GM19035 (cell line): Measurements from ENCODE around the gene ADAM10.

Source experiments
- ATAC-seq: cut with Tn5 transposase; IDR thresholded peaks from one replicate; pipeline ENCODE4 v1.9.1; 2021; ENCODE audit not compliant: unreplicated experiment

ADAM10 gene

GRCh38 chr15:58755956-58756355 lies 6.4 kb upstream of the ADAM10 start:
- ATAC-seq = no peak

- no peak for ATAC-seq
These were observed 5.8 kb upstream of the ADAM10 start for GRCh38 chr15:58755350-58755749.

GRCh38 chr15:58752716-58753115 lies 3.2 kb upstream of the ADAM10 start:
- no peak for ATAC-seq

GRCh38 chr15:58748852-58749531 lies 515 bp downstream of the ADAM10 start:
- peak; percentile 38 for ATAC-seq

- ATAC-seq = no peak
These were observed 1.3 kb downstream of the ADAM10 start for GRCh38 chr15:58748040-58748851.

- ATAC-seq = no peak
These were observed 3.3 kb downstream of the ADAM10 start for GRCh38 chr15:58746174-58746573.

GRCh38 chr15:58742819-58743502 lies 6.5 kb downstream of the ADAM10 start:
- no peak for ATAC-seq

- no peak for ATAC-seq
These were observed 7.3 kb downstream of the ADAM10 start for GRCh38 chr15:58742022-58742813.

- no peak for ATAC-seq
These were observed 8.5 kb downstream of the ADAM10 start for GRCh38 chr15:58741032-58741431.

GRCh38 chr15:58740436-58740835 lies 9.1 kb downstream of the ADAM10 start:
- ATAC-seq = no peak

- ATAC-seq = no peak
These were observed 11.3 kb downstream of the ADAM10 start for GRCh38 chr15:58738046-58738707.

GRCh38 chr15:58737298-58737697 lies 12.2 kb downstream of the ADAM10 start:
- no peak for ATAC-seq

- ATAC-seq = no peak
These were observed 13.4 kb downstream of the ADAM10 start for GRCh38 chr15:58736018-58736643.

GRCh38 chr15:58734859-58735258 lies 14.6 kb downstream of the ADAM10 start:
- no peak for ATAC-seq

GRCh38 chr15:58732625-58733363 lies 16.7 kb downstream of the ADAM10 start:
- ATAC-seq = no peak

- ATAC-seq = no peak
These were observed 17.6 kb downstream of the ADAM10 start for GRCh38 chr15:58731756-58732535.

GRCh38 chr15:58726867-58727266 lies 22.6 kb downstream of the ADAM10 start:
- no peak for ATAC-seq

GRCh38 chr15:58724466-58724865 lies 25.0 kb downstream of the ADAM10 start:
- ATAC-seq = peak; percentile 82

GRCh38 chr15:58717357-58717756 lies 32.1 kb downstream of the ADAM10 start:
- no peak for ATAC-seq
